IMR-90 (cell line): ENCODE results near the gene PPP1R13L. TPM values are rescaled to one million over a fixed set of nuclear protein-coding genes. Genes with fewer than 3 reads are reported as not detected.
A peak's percentile ranks its signal among the peaks of the same experiment; 100 is the strongest.

ENCODE experiments used
- ATAC-seq: fragments of 200-7000 bp; cut with Tn5 transposase; 2 replicates; pipeline ENCODE4 v1.9.1; 2020; ENCODE audit warnings: low read depth, mild to moderate bottlenecking, moderate library complexity
- BruUV-seq: library from RNA; stranded (reverse); fragments of 400-500 nt; replicated peaks from 2 replicates; lab custom pipeline; 2021; lab: Mats Ljungman, UMichigan
- CTCF ChIA-PET: fragments of 300-600 bp; formaldehyde crosslinking; extraction: SDS; loops from one replicate; lab custom pipeline; 2021; ENCODE audit warnings: antibody characterized with exemption; lab: Yijun Ruan, JAX
- POLR2A ChIA-PET: fragments of 300-600 bp; sonication (Branson Sonifier 250); formaldehyde crosslinking; loops from one replicate; lab custom pipeline; 2022; ENCODE audit warnings: antibody characterized with exemption; ENCODE audit not compliant: unreplicated experiment; lab: Charles Lee
- DNase-seq: peaks from one replicate; pipeline ENCODE4 v3.0.0; 2013
- H2AFZ ChIP-seq: replicated peaks from 2 replicates; pipeline ENCODE3; 2013; ENCODE audit warnings: low read length, mild to moderate bottlenecking; ENCODE audit not compliant: poor library complexity
- H2AK5ac ChIP-seq: 2 replicates; pipeline ENCODE4 v1.6.1; 2013; ENCODE audit warnings: low read depth, low read length, inconsistent platforms
- H2AK9ac ChIP-seq: replicated peaks from 2 replicates; pipeline ENCODE3; 2013; ENCODE audit warnings: mild to moderate bottlenecking, low read depth, low read length, moderate library complexity; ENCODE audit not compliant: poor library complexity
- H2BK120ac ChIP-seq: 2 replicates; pipeline ENCODE4 v1.6.1; 2013; ENCODE audit warnings: low read depth, low read length, inconsistent platforms
- H2BK15ac ChIP-seq: 3 replicates; pipeline ENCODE4 v1.6.1; 2013; ENCODE audit warnings: low read depth, low read length, inconsistent platforms
- H2BK20ac ChIP-seq: 2 replicates; pipeline ENCODE4 v1.6.1; 2013; ENCODE audit warnings: low read depth, mild to moderate bottlenecking, inconsistent platforms, low read length, moderate library complexity
- H2BK5ac ChIP-seq: 2 replicates; pipeline ENCODE4 v1.6.1; 2013; ENCODE audit warnings: mild to moderate bottlenecking, low read depth, low read length, inconsistent platforms; ENCODE audit not compliant: poor library complexity, severe bottlenecking
- H3K14ac ChIP-seq: replicated peaks from 2 replicates; pipeline ENCODE4 v1.6.1; 2013; ENCODE audit warnings: low read depth, low read length, inconsistent platforms
- H3K18ac ChIP-seq: 2 replicates; pipeline ENCODE4 v1.6.1; 2013; ENCODE audit warnings: low read depth, low read length, control low read depth
- H3K23ac ChIP-seq: 2 replicates; pipeline ENCODE4 v1.6.1; 2013; ENCODE audit warnings: low read depth, low read length, inconsistent platforms
- H3K27ac ChIP-seq: 2 replicates; pipeline ENCODE4 v1.5.1; 2013; ENCODE audit warnings: mild to moderate bottlenecking, control low read depth, low read length; ENCODE audit not compliant: insufficient read depth
- H3K27me3 ChIP-seq: 2 replicates; pipeline ENCODE4 v1.6.1; 2013; ENCODE audit warnings: low read length; ENCODE audit not compliant: control insufficient read depth, insufficient read depth
- H3K36me3 ChIP-seq: 2 replicates; pipeline ENCODE4 v1.6.1; 2013; ENCODE audit warnings: low read length, mixed read lengths; ENCODE audit not compliant: control insufficient read depth, insufficient read depth
- H3K4ac ChIP-seq: 2 replicates; pipeline ENCODE4 v1.6.1; 2013; ENCODE audit warnings: low read depth, low read length, inconsistent platforms
- H3K4me1 ChIP-seq: 2 replicates; pipeline ENCODE4 v1.6.1; 2013; ENCODE audit warnings: low read length, mixed read lengths; ENCODE audit not compliant: control insufficient read depth, insufficient read depth
- H3K4me2 ChIP-seq: 2 replicates; pipeline ENCODE4 v1.6.1; 2013; ENCODE audit warnings: low read depth, mild to moderate bottlenecking, control low read depth, low read length, moderate library complexity
- H3K4me3 ChIP-seq: 2 replicates; pipeline ENCODE4 v1.5.1; 2013; ENCODE audit warnings: low read depth, mild to moderate bottlenecking, control low read depth, low read length, moderate library complexity; ENCODE audit not compliant: insufficient read depth
- H3K56ac ChIP-seq: 2 replicates; pipeline ENCODE4 v1.6.1; 2013; ENCODE audit warnings: low read length, inconsistent platforms; ENCODE audit not compliant: insufficient read depth; ENCODE audit errors: extremely low read depth
- H3K79me1 ChIP-seq, 2 experiments: 2 replicates each; pipeline ENCODE4 v1.6.1; 2013; ENCODE audit warnings: low read length in 2 of 2, inconsistent platforms in 1 of 2, low read depth in 1 of 2
- H3K9ac ChIP-seq: 2 replicates; pipeline ENCODE4 v1.6.1; 2013; ENCODE audit warnings: low read depth, low read length, control low read depth
- H3K9me1 ChIP-seq: 2 replicates; pipeline ENCODE4 v1.6.1; 2013; ENCODE audit warnings: low read length, inconsistent platforms; ENCODE audit not compliant: insufficient read depth
- H3K9me3 ChIP-seq: 2 replicates; pipeline ENCODE4 v1.6.1; 2013; ENCODE audit warnings: low read length; ENCODE audit not compliant: control insufficient read depth, insufficient read depth
- H4K20me1 ChIP-seq: 2 replicates; pipeline ENCODE4 v1.6.1; 2013; ENCODE audit warnings: low read length, inconsistent platforms; ENCODE audit not compliant: insufficient read depth
- H4K5ac ChIP-seq: 2 replicates; pipeline ENCODE4 v1.6.1; 2013; ENCODE audit warnings: mild to moderate bottlenecking, low read depth, low read length, control low read depth
- H4K8ac ChIP-seq, 2 experiments: 2 replicates each; pipeline ENCODE4 v1.6.1; 2013; ENCODE audit warnings: low read depth in 2 of 2, low read length in 2 of 2, control low read depth in 1 of 2, inconsistent platforms in 1 of 2
- H4K91ac ChIP-seq: 2 replicates; pipeline ENCODE4 v1.6.1; 2013; ENCODE audit warnings: low read depth, low read length, inconsistent platforms; ENCODE audit not compliant: insufficient read depth
- CTCF ChIP-seq: conservative IDR thresholded peaks from 2 replicates; pipeline ENCODE4 v1.5.1; 2012; ENCODE audit warnings: mild to moderate bottlenecking, low read depth, low read length, improper control_type of control experiment
- RAD21 ChIP-seq: IDR thresholded peaks from 2 replicates; pipeline ENCODE4 v1.6.1; 2012; ENCODE audit warnings: low read length, improper control_type of control experiment
- RFX5 ChIP-seq: IDR thresholded peaks from 2 replicates; pipeline ENCODE4 v1.8.0; 2012; ENCODE audit warnings: low read depth, mild to moderate bottlenecking, low read length, moderate library complexity
- WGBS, 2 experiments: methylation state at CpG; one replicate each; pipeline versions ENCODE4 v1.1.5 to v1.1.7; 2013; ENCODE audit warnings: missing lambda C conversion rate in 2 of 2; ENCODE audit not compliant: insufficient read length in 1 of 2; ENCODE audit errors: extremely low coverage in 2 of 2; 5-methylcytosine and 5-hydroxymethylcytosine counted together
- dilution Hi-C: fragments of 300-500 bp; cut with HindIII; formaldehyde crosslinking; loops from one replicate; pipeline ENCODE4 v1.14.3; 2018; ENCODE audit warnings: low sequenced_read_pairs; ENCODE audit not compliant: unreplicated experiment
- in situ Hi-C: fragments of 300-500 bp; cut with MboI; formaldehyde crosslinking; loops from 3 replicates; pipeline ENCODE4 v1.14.3; 2019; ENCODE audit warnings: low sequenced_read_pairs, inconsistent platforms, mixed read lengths
- intact Hi-C: fragments of 100-400 bp; cut with micrococcal nuclease; formaldehyde crosslinking; loops from 2 replicates; pipeline ENCODE4 v1.10.0; 2022
- polyA plus RNA-seq, 3 experiments: library from polyadenylated mRNA; depleted of rRNA; stranded (reverse); fragments of >200 nt; gene quantifications; 2 replicates each; pipeline ENCODE4 v1.2.3, GENCODE V29; 2012; ENCODE audit warnings: low replicate concordance in 1 of 3
- total RNA-seq: library from RNA; depleted of rRNA; stranded (reverse); fragments of >200 nt; gene quantifications from 2 replicates; pipeline ENCODE4 v1.2.3, GENCODE V29; 2012

Gene PPP1R13L
- total and polyA plus RNA-seq, 2 of the 4 experiments (the other 2 are of a cell fraction), result 3.0 to 13.3 TPM

- H2AK5ac ChIP-seq, result peak overlapping the region; percentile 87
- H3K4me2 ChIP-seq, result peak overlapping the region; percentile 73
- TF ChIP-seq CTCF (peak; percentile 44), RFX5 (no peak), RAD21 (peak; percentile 11; the same call in 1 of the 2 replicates)
- H3K9ac ChIP-seq, result peak overlapping the region; percentile 34; the same call in 1 of the 2 replicates
- no peaks in the 10 kb centered on the region for H3K27me3 ChIP-seq
- peak overlapping the region; percentile 89 for H3K4me3 ChIP-seq
- peak overlapping the region; percentile 91 for H3K4ac ChIP-seq
- POLR2A ChIA-PET, result no interaction called here
- no peak for DNase-seq
- peaks cover 6% of the 10 kb centered on the region; the same call in 1 of the 2 replicates for H3K9me1 ChIP-seq
- H2AK9ac ChIP-seq, result peak overlapping the region; percentile 97
- peaks cover 5% of the 10 kb centered on the region for H3K4me1 ChIP-seq
- CTCF ChIA-PET, result no interaction called here
- H2BK5ac ChIP-seq, result no peak overlapping the region
- in situ Hi-C loops (no loop called here), dilution Hi-C loops (no loop called here), intact Hi-C loops (no loop called here)
- peak overlapping the region; percentile 88 for H2AFZ ChIP-seq
- H3K14ac ChIP-seq, result peak overlapping the region; percentile 80
- no peak for ATAC-seq
- peak overlapping the region; percentile 63; the same call in 1 of the 2 replicates for H2BK20ac ChIP-seq
- H4K20me1 ChIP-seq, result no peaks in the 10 kb centered on the region; the same call in 1 of the 2 replicates
- H2BK120ac ChIP-seq, result peak overlapping the region; percentile 93
- peaks cover 10 to 66% of the 10 kb centered on the region in 2 experiments; a peak in 3 of 4 replicates for H3K79me1 ChIP-seq
- peak overlapping the region; percentile 67; the same call in 1 of the 2 replicates for H4K5ac ChIP-seq
- H3K9me3 ChIP-seq, result no peaks in the 10 kb centered on the region
- H4K91ac ChIP-seq, result peak overlapping the region; percentile 91; the same call in 1 of the 2 replicates
- H3K56ac ChIP-seq, result 0 out of 2 replicates have a peak overlapping the region, but pooled peaks have one; percentile 26
- no peaks in the 10 kb centered on the region; the same call in 1 of the 2 replicates for H3K36me3 ChIP-seq
- H3K27ac ChIP-seq, result no peak overlapping the region; the same call in 1 of the 2 replicates
- H3K23ac ChIP-seq, result peak overlapping the region; percentile 79; the same call in 1 of the 2 replicates
- BruUV-seq, result no TSS peak
- no peak overlapping the region for H3K18ac ChIP-seq
- peak overlapping the region; percentile 93; the same call in 1 of the 3 replicates for H2BK15ac ChIP-seq
- H4K8ac ChIP-seq, result peak overlapping the region; percentile 16 to 76
- 8% methylated on average over 13 of the region's 25 CpGs; no CpG with 5 or more reads in 1 of the 2 experiments for WGBS, 2 experiments
These were observed 900 bp downstream of the PPP1R13L start for GRCh38 chr19:45403781-45404556.
